ENCODE data around the gene SLC50A1. TPM values are rescaled to one million over a fixed set of nuclear protein-coding genes. Genes with fewer than 3 reads are reported as not detected.

SLC50A1 gene
- polyA plus RNA-seq, 2 of the 4 experiments (the other 2 are of a cell fraction), result 28.2 to 39.4 TPM

DNA sequence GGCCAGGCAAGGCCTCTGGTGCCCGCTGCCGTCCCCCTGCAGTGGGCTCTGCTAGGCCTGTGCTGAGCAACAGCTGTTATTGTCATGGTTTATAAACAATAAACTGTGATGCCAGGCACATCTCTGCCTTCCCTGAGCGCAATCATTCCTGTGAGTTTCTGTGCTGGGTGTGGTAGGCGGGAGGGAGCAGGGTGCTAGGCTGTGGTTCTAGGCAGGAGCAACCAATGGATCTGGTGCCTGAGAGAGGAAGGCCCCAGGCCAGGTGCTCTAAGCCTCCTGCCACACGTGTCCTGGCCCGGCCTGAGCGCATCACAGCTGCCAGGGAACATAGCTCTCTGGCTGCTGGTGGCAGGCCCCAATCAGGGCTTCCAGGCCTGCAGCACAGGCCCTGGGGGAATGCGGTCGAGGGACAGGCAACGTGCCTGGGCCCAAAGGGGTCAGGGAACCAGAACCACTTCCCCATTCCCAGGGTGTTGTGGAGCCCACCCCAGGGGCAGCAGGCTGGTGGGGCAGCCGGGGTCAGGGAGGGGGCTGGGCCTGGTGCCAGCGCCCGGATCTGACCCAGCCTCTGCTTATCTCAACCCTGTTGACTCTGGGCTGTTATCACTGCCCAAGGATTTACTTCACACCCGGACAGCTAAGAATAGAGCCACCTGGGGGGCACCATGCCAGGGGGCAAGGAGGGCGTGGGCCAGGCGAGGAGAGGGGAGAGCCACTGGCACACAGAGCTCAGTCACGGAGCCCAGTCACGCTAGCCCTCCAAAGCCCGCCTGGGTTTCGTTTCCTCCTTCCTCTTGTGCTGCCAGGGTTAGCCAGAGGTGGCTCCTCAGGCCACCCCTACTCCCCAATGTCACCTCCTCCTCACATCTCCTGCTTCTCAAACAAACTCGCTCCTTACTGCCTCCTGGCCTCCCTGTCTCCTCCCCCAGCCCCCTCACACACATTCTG lies 49.5 kb downstream of the SLC50A1 start:
- no peak for FAIRE-seq
- Histone ChIP-seq H3K27ac (peak overlapping the region in 1 of 2 experiments; percentile 31; a peak in 1 of 6 replicates), H3K4me3 (no peak overlapping the region), H3K4me1 (0 out of 3 replicates have a peak, but pooled peaks cover 4% of the 10 kb centered on the region), H3K4me2 (no peak overlapping the region), H3K9me3 (no peaks in the 10 kb centered on the region)
- ChIA-PET CTCF (interaction anchor here (1.0 to 5.6 kb wide), 8 partner anchors 8 to 94 kb away, joined by 5 to 51 read pairs (median 8); partner anchors contain the start of genes KRTCAP2 and TRIM46), POLR2A (interaction anchor here (2.4 kb wide), 1 partner anchor 9 kb away, joined by 11 read pairs; no protein-coding TSS in a partner anchor)
- TF ChIP-seq POLR2A (IDR thresholded peaks at IDR 0.05; ENCODE audit: low read length) (no peak), CHD4 (IDR thresholded peaks at IDR 0.05; ENCODE audit: borderline replicate concordance) (no peak), GATA3 (IDR thresholded peaks at IDR 0.05; ENCODE audit: borderline replicate concordance) (no peak), KDM5A (IDR thresholded peaks at IDR 0.05) (no peak), FOSL2 (IDR thresholded peaks at IDR 0.05) (no peak), FOSL2 (CRISPR knock-in tag; IDR thresholded peaks at IDR 0.05) (no peak), SREBF2 (IDR thresholded peaks at IDR 0.05) (no peak), HOXB13 (CRISPR knock-in tag; IDR thresholded peaks at IDR 0.05; ENCODE audit: low read depth) (no peak), ESRRA (IDR thresholded peaks at IDR 0.05; ENCODE audit: borderline replicate concordance, low read length) (no peak), EP300 (IDR thresholded peaks at IDR 0.05) (no peak), NFE2L2 (conservative IDR thresholded peaks at IDR 0.05; ENCODE audit: low read length) (no peak), FOSB (CRISPR knock-in tag; IDR thresholded peaks at IDR 0.05) (no peak)
- TF ChIP-seq, protein P1, sequence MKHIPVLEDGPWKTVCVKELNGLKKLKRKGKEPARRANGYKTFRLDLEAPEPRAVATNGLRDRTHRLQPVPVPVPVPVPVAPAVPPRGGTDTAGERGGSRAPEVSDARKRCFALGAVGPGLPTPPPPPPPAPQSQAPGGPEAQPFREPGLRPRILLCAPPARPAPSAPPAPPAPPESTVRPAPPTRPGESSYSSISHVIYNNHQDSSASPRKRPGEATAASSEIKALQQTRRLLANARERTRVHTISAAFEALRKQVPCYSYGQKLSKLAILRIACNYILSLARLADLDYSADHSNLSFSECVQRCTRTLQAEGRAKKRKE (CRISPR knock-in tag; IDR thresholded peaks at IDR 0.05; ENCODE audit: low read depth), result no peak
- TF ChIP-seq, protein P2, sequence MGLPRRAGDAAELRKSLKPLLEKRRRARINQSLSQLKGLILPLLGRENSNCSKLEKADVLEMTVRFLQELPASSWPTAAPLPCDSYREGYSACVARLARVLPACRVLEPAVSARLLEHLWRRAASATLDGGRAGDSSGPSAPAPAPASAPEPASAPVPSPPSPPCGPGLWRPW (IDR thresholded peaks at IDR 0.05), result no peak
- no peak for DNase-seq (ENCODE audit: low read depth in 1 of 2, low spot score in 1 of 2)
- 81% methylated on average over 12 of the region's 21 CpGs for WGBS (ENCODE audit: missing lambda C conversion rate)
- peak in 1 of 2 experiments; percentile 35; a peak in 3 of 6 replicates for ATAC-seq

DNA sequence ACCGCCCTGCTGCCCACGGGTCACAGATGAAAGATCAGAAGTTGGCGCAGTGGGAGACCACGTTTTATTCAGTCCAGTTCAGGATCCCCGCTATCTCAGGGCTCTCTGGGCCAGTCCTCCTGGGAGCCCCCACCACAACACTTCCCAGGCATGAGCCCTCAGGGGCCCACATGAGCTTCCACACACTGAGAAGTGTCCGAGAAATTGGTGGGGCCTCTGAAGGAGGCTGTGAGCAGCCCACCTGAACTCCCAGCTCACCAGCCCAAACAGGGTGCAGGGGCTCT lies 50.1 kb downstream of the SLC50A1 start:
- ChIA-PET CTCF (interaction anchor here (1.0 to 5.6 kb wide), 5 partner anchors 8 to 21 kb away, joined by 5 to 51 read pairs (median 10); partner anchors contain the start of genes KRTCAP2 and TRIM46), POLR2A (interaction anchor here (2.4 kb wide), 1 partner anchor 8 kb away, joined by 11 read pairs; no protein-coding TSS in a partner anchor)

DNA sequence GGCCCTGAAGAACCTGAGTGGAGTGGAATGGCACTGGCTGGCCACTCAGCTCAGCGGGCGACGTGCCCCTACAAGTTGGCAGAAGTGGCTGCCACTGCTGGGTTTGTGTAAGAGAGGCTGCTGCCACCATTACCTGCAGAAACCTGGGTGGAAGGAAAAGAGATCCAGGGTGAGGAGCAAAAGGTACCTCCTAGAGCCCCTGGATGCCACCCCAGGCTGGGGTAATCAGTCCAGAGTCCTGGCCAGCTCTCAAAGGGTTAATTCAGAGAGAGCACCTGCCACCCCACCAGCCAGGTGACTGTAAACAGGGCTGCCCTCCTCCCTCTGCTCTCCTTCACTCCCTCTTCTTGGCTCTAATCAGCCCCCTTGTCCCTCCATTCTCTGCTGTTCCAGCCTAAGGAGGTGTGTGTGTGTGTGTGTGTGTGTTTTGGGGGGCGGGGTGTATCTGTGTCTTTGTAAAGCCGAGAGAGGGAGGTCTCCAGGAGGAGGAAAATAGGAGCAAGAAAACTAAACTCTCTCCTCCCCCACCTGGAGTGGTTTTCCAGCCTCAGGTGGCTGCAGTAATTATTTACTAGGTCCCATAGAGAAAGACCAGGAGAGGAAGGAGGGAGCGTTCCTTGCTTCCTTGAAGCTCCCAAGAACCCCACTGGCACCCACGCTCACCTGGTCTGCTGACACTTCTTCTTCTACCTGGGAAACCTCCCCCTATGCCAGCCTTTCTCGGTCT lies 50.6 kb downstream of the SLC50A1 start:
- POLR2A ChIA-PET, result no interaction called here
- no peak overlapping the region for H3K4me2 ChIP-seq
- H3K27ac ChIP-seq, result no peak overlapping the region
- TF ChIP-seq CBX2 (IDR thresholded peaks at IDR 0.05; ENCODE audit: borderline replicate concordance, low read depth) (no peak), HOXB5 (CRISPR knock-in tag; IDR thresholded peaks at IDR 0.05) (no peak), RAD21 (conservative IDR thresholded peaks at IDR 0.05 in 1 of 2, IDR thresholded peaks at IDR 0.05 in 1 of 2) (no peak), JUN (IDR thresholded peaks at IDR 0.05) (no peak), FOXS1 (CRISPR knock-in tag; IDR thresholded peaks at IDR 0.05) (no peak), ZC3H11A (IDR thresholded peaks at IDR 0.05) (no peak), MYC (IDR thresholded peaks at IDR 0.05; ENCODE audit: borderline replicate concordance, low read length) (no peak), HOXB13 (CRISPR knock-in tag; IDR thresholded peaks at IDR 0.05; ENCODE audit: low read depth) (no peak), GATA3 (IDR thresholded peaks at IDR 0.05; ENCODE audit: borderline replicate concordance) (no peak)
- TF ChIP-seq, protein P3, sequence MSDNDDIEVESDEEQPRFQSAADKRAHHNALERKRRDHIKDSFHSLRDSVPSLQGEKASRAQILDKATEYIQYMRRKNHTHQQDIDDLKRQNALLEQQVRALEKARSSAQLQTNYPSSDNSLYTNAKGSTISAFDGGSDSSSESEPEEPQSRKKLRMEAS (IDR thresholded peaks at IDR 0.05), result no peak
- CTCF ChIA-PET, result interaction anchor here (1.0 to 5.6 kb wide), 5 partner anchors 9 to 21 kb away, joined by 4 to 51 read pairs (median 8); partner anchors contain the start of genes KRTCAP2 and TRIM46
- 63% methylated on average over 8 of the region's 8 CpGs for WGBS (ENCODE audit: missing lambda C conversion rate)
- ATAC-seq (peak; percentile 6 to 15; a peak in 3 of 6 replicates), DNase-seq (ENCODE audit: low read depth in 1 of 2, low spot score in 1 of 2) (no peak), FAIRE-seq (no peak)
- H3K4me3 ChIP-seq, result no peak overlapping the region
- no peaks in the 10 kb centered on the region for H3K9me3 ChIP-seq
- 0 out of 3 replicates have a peak, but pooled peaks cover 4% of the 10 kb centered on the region for H3K4me1 ChIP-seq

More for the DNA sequence above, 50.1 kb downstream of the SLC50A1 start:
- FAIRE-seq (no peak), ATAC-seq (no peak; a peak in 1 of 6 replicates), DNase-seq (ENCODE audit: low read depth in 1 of 2, low spot score in 1 of 2) (no peak)
- Histone ChIP-seq H3K9me3 (no peaks in the 10 kb centered on the region), H3K27ac (no peak overlapping the region), H3K4me3 (no peak overlapping the region), H3K4me1 (0 out of 3 replicates have a peak, but pooled peaks cover 4% of the 10 kb centered on the region), H3K4me2 (no peak overlapping the region)
- WGBS (ENCODE audit: missing lambda C conversion rate), result 80% methylated on average over 5 of the region's 6 CpGs
- TF ChIP-seq JUN (IDR thresholded peaks at IDR 0.05) (no peak), FOSL2 (IDR thresholded peaks at IDR 0.05) (no peak), FOSL2 (CRISPR knock-in tag; IDR thresholded peaks at IDR 0.05) (no peak)
- TF ChIP-seq, protein P4, sequence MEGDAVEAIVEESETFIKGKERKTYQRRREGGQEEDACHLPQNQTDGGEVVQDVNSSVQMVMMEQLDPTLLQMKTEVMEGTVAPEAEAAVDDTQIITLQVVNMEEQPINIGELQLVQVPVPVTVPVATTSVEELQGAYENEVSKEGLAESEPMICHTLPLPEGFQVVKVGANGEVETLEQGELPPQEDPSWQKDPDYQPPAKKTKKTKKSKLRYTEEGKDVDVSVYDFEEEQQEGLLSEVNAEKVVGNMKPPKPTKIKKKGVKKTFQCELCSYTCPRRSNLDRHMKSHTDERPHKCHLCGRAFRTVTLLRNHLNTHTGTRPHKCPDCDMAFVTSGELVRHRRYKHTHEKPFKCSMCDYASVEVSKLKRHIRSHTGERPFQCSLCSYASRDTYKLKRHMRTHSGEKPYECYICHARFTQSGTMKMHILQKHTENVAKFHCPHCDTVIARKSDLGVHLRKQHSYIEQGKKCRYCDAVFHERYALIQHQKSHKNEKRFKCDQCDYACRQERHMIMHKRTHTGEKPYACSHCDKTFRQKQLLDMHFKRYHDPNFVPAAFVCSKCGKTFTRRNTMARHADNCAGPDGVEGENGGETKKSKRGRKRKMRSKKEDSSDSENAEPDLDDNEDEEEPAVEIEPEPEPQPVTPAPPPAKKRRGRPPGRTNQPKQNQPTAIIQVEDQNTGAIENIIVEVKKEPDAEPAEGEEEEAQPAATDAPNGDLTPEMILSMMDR (IDR thresholded peaks at IDR 0.05), result no peak

Measured in A549 (cell line).